DOHH2 (cell line): Measurements from ENCODE around the gene ALK.

Experiments used
- H3F3A ChIP-seq: fragments of 200-600 bp; sonication (generic), shearing (Covaris generic); 2 replicates; pipeline ENCODE4 v1.6.0; 2016; ENCODE audit warnings: antibody characterized with exemption, mild to moderate bottlenecking; ENCODE audit not compliant: control insufficient read depth, insufficient read depth
- H3K27ac ChIP-seq: fragments of 200-600 bp; sonication (generic); 2 replicates; pipeline ENCODE4 v1.5.1; 2014; ENCODE audit warnings: low read depth, mild to moderate bottlenecking, low read length, moderate library complexity
- H3K27me3 ChIP-seq: fragments of 200-600 bp; sonication (generic); 2 replicates; pipeline ENCODE4 v1.6.1; 2014; ENCODE audit warnings: mild to moderate bottlenecking, low read length, mixed read lengths; ENCODE audit not compliant: control insufficient read depth
- H3K36me3 ChIP-seq: fragments of 200-600 bp; sonication (generic); 2 replicates; pipeline ENCODE4 v1.6.1; 2014; ENCODE audit warnings: mild to moderate bottlenecking, low read length, moderate library complexity, mixed read lengths; ENCODE audit not compliant: control insufficient read depth
- H3K4me1 ChIP-seq: fragments of 200-600 bp; sonication (generic); 2 replicates; pipeline ENCODE4 v1.6.1; 2014; ENCODE audit warnings: mild to moderate bottlenecking, low read length, mixed read lengths; ENCODE audit not compliant: control insufficient read depth
- H3K4me2 ChIP-seq: fragments of 200-600 bp; sonication (generic); 2 replicates; pipeline ENCODE4 v1.6.0; 2014; ENCODE audit warnings: mild to moderate bottlenecking, low read length, moderate library complexity
- H3K4me3 ChIP-seq: fragments of 200-600 bp; sonication (generic); 2 replicates; pipeline ENCODE4 v1.5.1; 2014; ENCODE audit warnings: mild to moderate bottlenecking, low read length, mixed read lengths
- H3K79me2 ChIP-seq: fragments of 200-600 bp; sonication (generic); 2 replicates; pipeline ENCODE4 v1.6.1; 2014; ENCODE audit warnings: mild to moderate bottlenecking, low read length, mixed read lengths; ENCODE audit not compliant: control insufficient read depth
- H3K9me2 ChIP-seq: fragments of 200-600 bp; sonication (generic); replicated peaks from 2 replicates; pipeline ENCODE4 v1.6.1; 2014; ENCODE audit warnings: mild to moderate bottlenecking, low read length, mixed read lengths; ENCODE audit not compliant: control insufficient read depth
- H3K9me3 ChIP-seq: fragments of 200-600 bp; sonication (generic); 2 replicates; pipeline ENCODE4 v1.6.1; 2014; ENCODE audit warnings: antibody characterized with exemption, low read length, mixed read lengths; ENCODE audit not compliant: control insufficient read depth, insufficient read depth
- H4K20me1 ChIP-seq: fragments of 200-600 bp; sonication (generic); 2 replicates; pipeline ENCODE4 v1.6.0; 2014; ENCODE audit warnings: low read depth, mild to moderate bottlenecking, antibody characterized with exemption, low read length, moderate library complexity; ENCODE audit not compliant: control insufficient read depth, insufficient read depth
- EZH2phosphoT487 ChIP-seq: fragments of 200-600 bp; sonication (generic); IDR thresholded peaks from 2 replicates; pipeline ENCODE4 v1.6.1; 2017; ENCODE audit warnings: borderline replicate concordance, mild to moderate bottlenecking, antibody characterized with exemption, low read length, moderate library complexity, mixed read lengths
- TF ChIP-seq, protein P1 (sequence below): fragments of 200-600 bp; sonication (generic); IDR thresholded peaks from one replicate; pipeline ENCODE4 v1.5.1; 2014; ENCODE audit warnings: antibody characterized with exemption, mild to moderate bottlenecking, low read depth, low read length; ENCODE audit not compliant: poor library complexity, severe bottlenecking

Gene ALK

DNA sequence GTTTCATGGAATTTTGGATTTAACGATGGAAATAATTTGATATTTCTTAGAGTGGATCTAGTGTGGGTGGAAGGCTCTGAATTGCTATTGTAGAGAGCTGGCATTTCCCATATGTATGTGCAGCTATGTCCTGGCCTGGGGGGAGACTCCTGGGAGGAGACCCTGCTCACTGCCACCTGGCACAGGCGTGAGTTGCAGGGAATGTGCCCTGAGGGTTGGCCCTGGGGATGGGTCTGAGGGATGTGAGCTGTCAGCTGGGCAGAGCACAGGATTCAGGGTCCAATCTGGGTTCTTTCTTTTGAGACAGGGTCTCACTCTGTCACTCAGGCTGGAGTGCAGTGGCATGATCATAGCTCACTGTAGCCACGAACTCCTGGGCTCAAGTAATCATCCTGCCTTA is 686.0 kb downstream of the ALK start:
- H3K4me2 ChIP-seq: no peak overlapping the region
- H3K27ac ChIP-seq: no peak overlapping the region
- H3K36me3 ChIP-seq: no peaks in the 10 kb centered on the region
- H3K79me2 ChIP-seq: no peaks in the 10 kb centered on the region
- no peaks in the 10 kb centered on the region for H3F3A ChIP-seq
- no peaks in the 10 kb centered on the region for H3K9me2 ChIP-seq
- no peaks in the 10 kb centered on the region for H3K9me3 ChIP-seq
- H3K4me1 ChIP-seq: no peaks in the 10 kb centered on the region
- H3K4me3 ChIP-seq: no peak overlapping the region
- TF ChIP-seq EZH2phosphoT487: no peak
- TF ChIP-seq, protein P1, sequence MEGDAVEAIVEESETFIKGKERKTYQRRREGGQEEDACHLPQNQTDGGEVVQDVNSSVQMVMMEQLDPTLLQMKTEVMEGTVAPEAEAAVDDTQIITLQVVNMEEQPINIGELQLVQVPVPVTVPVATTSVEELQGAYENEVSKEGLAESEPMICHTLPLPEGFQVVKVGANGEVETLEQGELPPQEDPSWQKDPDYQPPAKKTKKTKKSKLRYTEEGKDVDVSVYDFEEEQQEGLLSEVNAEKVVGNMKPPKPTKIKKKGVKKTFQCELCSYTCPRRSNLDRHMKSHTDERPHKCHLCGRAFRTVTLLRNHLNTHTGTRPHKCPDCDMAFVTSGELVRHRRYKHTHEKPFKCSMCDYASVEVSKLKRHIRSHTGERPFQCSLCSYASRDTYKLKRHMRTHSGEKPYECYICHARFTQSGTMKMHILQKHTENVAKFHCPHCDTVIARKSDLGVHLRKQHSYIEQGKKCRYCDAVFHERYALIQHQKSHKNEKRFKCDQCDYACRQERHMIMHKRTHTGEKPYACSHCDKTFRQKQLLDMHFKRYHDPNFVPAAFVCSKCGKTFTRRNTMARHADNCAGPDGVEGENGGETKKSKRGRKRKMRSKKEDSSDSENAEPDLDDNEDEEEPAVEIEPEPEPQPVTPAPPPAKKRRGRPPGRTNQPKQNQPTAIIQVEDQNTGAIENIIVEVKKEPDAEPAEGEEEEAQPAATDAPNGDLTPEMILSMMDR: no peak
- no peaks in the 10 kb centered on the region for H3K27me3 ChIP-seq
- H4K20me1 ChIP-seq: no peaks in the 10 kb centered on the region

DNA sequence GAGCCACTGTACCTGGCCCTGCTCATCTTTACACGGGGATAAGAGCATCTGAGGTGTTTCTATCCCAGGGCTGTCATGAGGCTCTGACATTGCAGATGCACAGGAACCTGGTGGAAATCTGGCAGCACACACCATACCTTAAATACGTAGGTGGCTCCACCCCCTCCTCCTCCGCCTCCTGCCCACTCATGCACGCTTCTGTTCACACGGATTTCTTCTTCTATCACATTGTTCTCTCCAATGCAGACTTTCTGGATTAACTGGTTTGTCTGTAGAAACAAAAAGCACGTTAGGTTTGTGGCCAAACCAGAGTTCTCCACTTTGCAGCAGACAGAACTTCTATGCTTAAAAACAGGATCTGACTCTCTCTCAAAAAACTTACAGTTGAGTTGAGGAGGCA is 688.0 kb downstream of the ALK start:
- Histone ChIP-seq H3K4me3 (no peak overlapping the region), H3K36me3 (no peaks in the 10 kb centered on the region), H3K4me2 (no peak overlapping the region), H4K20me1 (no peaks in the 10 kb centered on the region), H3K27ac (no peak overlapping the region), H3K9me2 (no peaks in the 10 kb centered on the region), H3K4me1 (no peaks in the 10 kb centered on the region), H3K27me3 (no peaks in the 10 kb centered on the region), H3K79me2 (no peaks in the 10 kb centered on the region), H3F3A (no peaks in the 10 kb centered on the region), H3K9me3 (no peaks in the 10 kb centered on the region)
- no peak for TF ChIP-seq EZH2phosphoT487
- TF ChIP-seq, protein P1: no peak

DNA sequence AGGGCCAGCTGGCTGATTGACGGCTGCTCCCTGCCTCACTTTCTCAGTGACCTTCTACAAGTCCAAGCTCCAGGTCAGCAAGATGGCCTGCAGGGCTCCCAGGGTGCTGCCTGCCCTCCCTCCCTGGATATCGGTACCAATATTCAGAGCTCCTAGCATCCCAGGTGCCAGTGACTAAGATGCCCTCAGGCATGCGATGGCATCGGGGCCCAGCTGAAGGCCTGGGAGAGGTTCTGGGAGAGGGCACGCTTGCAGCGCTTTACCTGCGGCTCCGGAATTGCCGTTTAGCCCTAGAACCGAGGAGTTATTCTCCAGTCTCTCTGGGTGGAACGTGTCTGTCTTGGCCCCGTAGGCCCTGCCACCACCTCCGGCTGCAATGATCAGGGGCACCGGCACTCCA is 689.3 kb downstream of the ALK start:
- H3K79me2 ChIP-seq: no peaks in the 10 kb centered on the region

More for the DNA sequence above, 689.3 kb downstream of the ALK start:
- Histone ChIP-seq H3F3A (no peaks in the 10 kb centered on the region), H3K4me2 (no peak overlapping the region), H3K27ac (no peak overlapping the region), H3K9me3 (no peaks in the 10 kb centered on the region), H3K27me3 (no peaks in the 10 kb centered on the region), H3K9me2 (no peaks in the 10 kb centered on the region), H3K4me1 (no peaks in the 10 kb centered on the region), H3K4me3 (no peak overlapping the region), H4K20me1 (no peaks in the 10 kb centered on the region), H3K36me3 (no peaks in the 10 kb centered on the region)
- TF ChIP-seq EZH2phosphoT487: no peak
- TF ChIP-seq, protein P1: no peak
